ENCODE data around the gene BRMS1L. TPM values are rescaled to one million over a fixed set of nuclear protein-coding genes. Genes with fewer than 3 reads are reported as not detected.

The BRMS1L gene
- total and polyA plus RNA-seq, 2 donors from 2014 or later = 7.3 to 9.0 TPM

DNA sequence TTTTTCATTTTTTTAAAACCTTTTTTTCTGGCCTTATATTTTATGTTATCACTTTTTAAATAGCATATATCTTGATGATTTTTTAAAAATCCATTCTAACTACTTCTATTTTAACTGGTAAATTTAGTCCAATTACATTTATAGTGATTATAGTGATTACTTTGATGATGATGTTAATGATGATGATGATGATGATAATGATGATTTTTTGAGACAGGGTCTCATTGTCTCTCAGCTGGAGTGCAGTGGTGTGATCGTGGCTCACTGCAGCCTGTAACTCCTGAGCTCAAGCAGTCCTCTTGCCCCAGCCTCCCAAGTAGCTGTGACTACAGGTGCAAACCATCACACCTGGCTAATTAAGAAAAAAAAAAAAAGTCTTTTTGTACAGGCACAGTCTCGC is 27.1 kb downstream of the BRMS1L start:
- H3K36me3 ChIP-seq (ENCODE audit: control insufficient read depth in 2 of 3, insufficient read depth in 3 of 3, low read length in 3 of 3) = no peaks in the 10 kb centered on the region
- no peak overlapping the region for H3K4me3 ChIP-seq (ENCODE audit: low read length in 3 of 3)
- no peaks in the 10 kb centered on the region for H3K4me1 ChIP-seq (ENCODE audit: control insufficient read depth in 2 of 3, insufficient read depth in 2 of 3, low read depth in 1 of 3, low read length in 3 of 3)
- TF ChIP-seq, protein P1, sequence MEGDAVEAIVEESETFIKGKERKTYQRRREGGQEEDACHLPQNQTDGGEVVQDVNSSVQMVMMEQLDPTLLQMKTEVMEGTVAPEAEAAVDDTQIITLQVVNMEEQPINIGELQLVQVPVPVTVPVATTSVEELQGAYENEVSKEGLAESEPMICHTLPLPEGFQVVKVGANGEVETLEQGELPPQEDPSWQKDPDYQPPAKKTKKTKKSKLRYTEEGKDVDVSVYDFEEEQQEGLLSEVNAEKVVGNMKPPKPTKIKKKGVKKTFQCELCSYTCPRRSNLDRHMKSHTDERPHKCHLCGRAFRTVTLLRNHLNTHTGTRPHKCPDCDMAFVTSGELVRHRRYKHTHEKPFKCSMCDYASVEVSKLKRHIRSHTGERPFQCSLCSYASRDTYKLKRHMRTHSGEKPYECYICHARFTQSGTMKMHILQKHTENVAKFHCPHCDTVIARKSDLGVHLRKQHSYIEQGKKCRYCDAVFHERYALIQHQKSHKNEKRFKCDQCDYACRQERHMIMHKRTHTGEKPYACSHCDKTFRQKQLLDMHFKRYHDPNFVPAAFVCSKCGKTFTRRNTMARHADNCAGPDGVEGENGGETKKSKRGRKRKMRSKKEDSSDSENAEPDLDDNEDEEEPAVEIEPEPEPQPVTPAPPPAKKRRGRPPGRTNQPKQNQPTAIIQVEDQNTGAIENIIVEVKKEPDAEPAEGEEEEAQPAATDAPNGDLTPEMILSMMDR (IDR thresholded peaks at IDR 0.05; ENCODE audit: borderline replicate concordance, extremely low read depth, insufficient read depth) = no peak
- no peak for FAIRE-seq
- H3K27me3 ChIP-seq (ENCODE audit: control insufficient read depth, insufficient read depth, low read length) = no peaks in the 10 kb centered on the region
- intact Hi-C loops (cut with DNase I) = no loop called here
- H3K9me3 ChIP-seq (ENCODE audit: control insufficient read depth in 2 of 3, insufficient read depth in 1 of 3, low read length in 3 of 3) = peaks cover 0 to 3% (median 0%) of the 10 kb centered on the region in 3 donors
- no peak overlapping the region for H3K27ac ChIP-seq (ENCODE audit: low read depth in 2 of 2, low read length in 2 of 2)
- no peak for DNase-seq
- H3K9ac ChIP-seq (ENCODE audit: low read length in 3 of 3) = no peak overlapping the region

DNA sequence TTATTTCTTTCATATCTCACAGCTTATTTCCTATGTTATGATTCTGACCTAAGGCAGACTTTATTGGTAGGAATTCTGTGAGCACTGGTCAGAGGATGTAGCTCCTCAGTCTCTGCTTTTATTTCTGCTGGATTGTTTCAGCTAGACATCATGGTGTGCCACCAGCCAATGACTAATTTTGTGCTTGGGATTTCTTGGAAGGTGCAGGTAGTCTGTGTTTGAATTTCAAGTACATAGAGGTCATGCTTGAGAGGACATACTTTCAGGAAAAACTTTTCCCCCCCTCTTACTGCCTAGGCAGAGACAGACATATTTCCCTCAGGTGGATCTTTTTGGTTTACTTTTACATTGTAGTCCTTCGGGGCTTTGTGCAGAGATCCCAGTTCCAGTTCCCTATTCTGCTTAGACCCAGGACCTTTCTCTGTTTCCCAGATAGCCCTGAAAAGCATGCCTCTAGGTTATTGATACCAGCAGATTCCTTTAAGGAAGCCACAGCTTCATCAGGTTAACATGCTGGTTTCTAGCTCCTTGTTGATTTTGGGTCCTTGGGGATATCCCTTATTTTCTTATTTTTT is 28.6 kb downstream of the BRMS1L start:
- peaks cover 0 to 2% (median 0%) of the 10 kb centered on the region in 3 donors for H3K36me3 ChIP-seq (ENCODE audit: control insufficient read depth in 2 of 3, insufficient read depth in 3 of 3, low read length in 3 of 3)
- no peak overlapping the region for H3K9ac ChIP-seq (ENCODE audit: low read length in 3 of 3)
- H3K27ac ChIP-seq (ENCODE audit: low read depth in 2 of 2, low read length in 2 of 2) = no peak overlapping the region
- no peak overlapping the region for H3K4me3 ChIP-seq (ENCODE audit: low read length in 3 of 3)
- H3K4me1 ChIP-seq (ENCODE audit: control insufficient read depth in 2 of 3, insufficient read depth in 2 of 3, low read depth in 1 of 3, low read length in 3 of 3) = no peaks in the 10 kb centered on the region
- peaks cover 0 to 3% (median 0%) of the 10 kb centered on the region in 3 donors for H3K9me3 ChIP-seq (ENCODE audit: control insufficient read depth in 2 of 3, insufficient read depth in 1 of 3, low read length in 3 of 3)
- TF ChIP-seq, protein P1 (IDR thresholded peaks at IDR 0.05; ENCODE audit: borderline replicate concordance, extremely low read depth, insufficient read depth) = no peak
- DNase-seq (no peak), FAIRE-seq (no peak)
- no peaks in the 10 kb centered on the region for H3K27me3 ChIP-seq (ENCODE audit: control insufficient read depth, insufficient read depth, low read length)
- intact Hi-C loops (cut with DNase I) = no loop called here

DNA sequence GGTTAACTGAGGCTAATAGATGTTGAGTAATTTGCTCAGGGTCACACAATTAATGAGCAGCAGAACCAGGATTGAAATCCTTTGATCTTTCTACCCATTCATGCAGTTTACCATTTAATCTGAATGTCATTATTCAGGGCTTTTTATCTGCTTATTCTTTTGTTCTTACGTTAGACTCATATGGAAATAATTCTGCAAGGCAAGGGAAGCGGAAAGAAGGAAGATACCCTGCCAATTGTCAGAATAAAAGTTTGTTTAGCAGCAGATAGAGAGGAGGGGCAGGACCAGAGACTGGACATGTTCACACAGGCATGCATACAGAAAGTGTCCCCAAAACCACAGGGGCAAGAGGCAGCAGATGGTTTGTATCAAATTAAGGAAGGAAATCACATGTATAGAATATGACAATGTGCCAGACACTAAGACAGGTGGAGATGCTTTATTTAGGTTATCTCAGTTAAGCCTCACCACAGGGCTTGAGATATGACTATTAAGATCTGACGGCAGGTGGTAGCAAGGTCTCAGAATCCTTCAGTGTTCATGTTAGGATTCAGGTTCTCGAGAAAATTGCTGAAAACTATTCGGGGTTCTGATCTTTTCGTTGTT is 29.8 kb downstream of the BRMS1L start:
- Histone ChIP-seq H3K9me3 (ENCODE audit: control insufficient read depth in 2 of 3, insufficient read depth in 1 of 3, low read length in 3 of 3) (peaks cover 0 to 3% (median 0%) of the 10 kb centered on the region in 3 donors), H3K36me3 (ENCODE audit: control insufficient read depth in 2 of 3, insufficient read depth in 3 of 3, low read length in 3 of 3) (peaks cover 0 to 2% (median 0%) of the 10 kb centered on the region in 3 donors), H3K4me1 (ENCODE audit: control insufficient read depth in 2 of 3, insufficient read depth in 2 of 3, low read depth in 1 of 3, low read length in 3 of 3) (no peaks in the 10 kb centered on the region), H3K9ac (ENCODE audit: low read length in 3 of 3) (no peak overlapping the region), H3K27me3 (ENCODE audit: control insufficient read depth, insufficient read depth, low read length) (no peaks in the 10 kb centered on the region), H3K27ac (ENCODE audit: low read depth in 2 of 2, low read length in 2 of 2) (no peak overlapping the region), H3K4me3 (ENCODE audit: low read length in 3 of 3) (no peak overlapping the region)
- TF ChIP-seq, protein P1 (IDR thresholded peaks at IDR 0.05; ENCODE audit: borderline replicate concordance, extremely low read depth, insufficient read depth) = no peak
- no peak for DNase-seq
- FAIRE-seq = no peak
- intact Hi-C loops (cut with DNase I) = no loop called here

Data from kidney (tissue), 14 donors.